ENCODE measurements around the gene STK39.

The STK39 gene

GRCh38 chr2:168167511-168168263, 79.7 kb downstream of the STK39 start:
- no peak overlapping the region for H3K4me3 ChIP-seq (ENCODE audit: low read length)
- no peaks in the 10 kb centered on the region for H3K27me3 ChIP-seq (ENCODE audit: control insufficient read depth, low read length)
- no peaks in the 10 kb centered on the region for H4K20me1 ChIP-seq (ENCODE audit: control insufficient read depth, insufficient read depth, low read depth, low read length)
- H3F3A ChIP-seq (ENCODE audit: control insufficient read depth, insufficient read depth) = no peaks in the 10 kb centered on the region
- no peaks in the 10 kb centered on the region for H3K4me1 ChIP-seq (ENCODE audit: control insufficient read depth, low read length)
- no peak for TF ChIP-seq CTCF (IDR thresholded peaks at IDR 0.05; ENCODE audit: low read depth, low read length, poor library complexity, severe bottlenecking)
- no peak for TF ChIP-seq EZH2phosphoT487 (IDR thresholded peaks at IDR 0.05; ENCODE audit: borderline replicate concordance, low read length)
- no peaks in the 10 kb centered on the region for H3K9me3 ChIP-seq (ENCODE audit: control insufficient read depth, insufficient read depth, low read length)
- no peaks in the 10 kb centered on the region for H3K9me2 ChIP-seq (replicated peaks; ENCODE audit: control insufficient read depth, low read length)
- no peak overlapping the region for H3K4me2 ChIP-seq (ENCODE audit: low read length)
- H3K79me2 ChIP-seq (ENCODE audit: control insufficient read depth, low read length) = no peaks in the 10 kb centered on the region
- peaks cover 7% of the 10 kb centered on the region for H3K36me3 ChIP-seq (ENCODE audit: control insufficient read depth, low read length)
- H3K27ac ChIP-seq (ENCODE audit: low read depth, low read length) = no peak overlapping the region

- Histone ChIP-seq H3F3A (ENCODE audit: control insufficient read depth, insufficient read depth) (no peaks in the 10 kb centered on the region), H3K79me2 (ENCODE audit: control insufficient read depth, low read length) (no peaks in the 10 kb centered on the region), H3K4me1 (ENCODE audit: control insufficient read depth, low read length) (no peaks in the 10 kb centered on the region), H3K4me3 (ENCODE audit: low read length) (no peak overlapping the region), H3K9me2 (replicated peaks; ENCODE audit: control insufficient read depth, low read length) (no peaks in the 10 kb centered on the region), H3K9me3 (ENCODE audit: control insufficient read depth, insufficient read depth, low read length) (no peaks in the 10 kb centered on the region), H3K4me2 (ENCODE audit: low read length) (no peak overlapping the region), H3K27me3 (ENCODE audit: control insufficient read depth, low read length) (no peaks in the 10 kb centered on the region), H3K36me3 (ENCODE audit: control insufficient read depth, low read length) (peaks cover 7% of the 10 kb centered on the region), H3K27ac (ENCODE audit: low read depth, low read length) (no peak overlapping the region), H4K20me1 (ENCODE audit: control insufficient read depth, insufficient read depth, low read depth, low read length) (no peaks in the 10 kb centered on the region)
- TF ChIP-seq EZH2phosphoT487 (IDR thresholded peaks at IDR 0.05; ENCODE audit: borderline replicate concordance, low read length) (no peak), CTCF (IDR thresholded peaks at IDR 0.05; ENCODE audit: low read depth, low read length, poor library complexity, severe bottlenecking) (no peak)
Measured at GRCh38 chr2:168166902-168167510, 80.4 kb downstream of the STK39 start.

GRCh38 chr2:168165985-168166901, 81.2 kb downstream of the STK39 start:
- H4K20me1 ChIP-seq (ENCODE audit: control insufficient read depth, insufficient read depth, low read depth, low read length) = no peaks in the 10 kb centered on the region
- no peaks in the 10 kb centered on the region for H3K9me2 ChIP-seq (replicated peaks; ENCODE audit: control insufficient read depth, low read length)
- H3K79me2 ChIP-seq (ENCODE audit: control insufficient read depth, low read length) = no peaks in the 10 kb centered on the region
- H3K4me1 ChIP-seq (ENCODE audit: control insufficient read depth, low read length) = no peaks in the 10 kb centered on the region
- H3K4me3 ChIP-seq (ENCODE audit: low read length) = no peak overlapping the region
- H3K27ac ChIP-seq (ENCODE audit: low read depth, low read length) = no peak overlapping the region
- H3F3A ChIP-seq (ENCODE audit: control insufficient read depth, insufficient read depth) = no peaks in the 10 kb centered on the region
- H3K9me3 ChIP-seq (ENCODE audit: control insufficient read depth, insufficient read depth, low read length) = no peaks in the 10 kb centered on the region
- TF ChIP-seq EZH2phosphoT487 (IDR thresholded peaks at IDR 0.05; ENCODE audit: borderline replicate concordance, low read length) (no peak), CTCF (IDR thresholded peaks at IDR 0.05; ENCODE audit: low read depth, low read length, poor library complexity, severe bottlenecking) (no peak)
- H3K27me3 ChIP-seq (ENCODE audit: control insufficient read depth, low read length) = no peaks in the 10 kb centered on the region
- peaks cover 7% of the 10 kb centered on the region for H3K36me3 ChIP-seq (ENCODE audit: control insufficient read depth, low read length)
- H3K4me2 ChIP-seq (ENCODE audit: low read length) = no peak overlapping the region
